Upper lobe of left lung (tissue), 4 donors: ENCODE results near the gene CFL1.

Experiments used
- CTCF ChIP-seq, 6 experiments: fragments of 450-650 bp in 4 of 6; fragments of 200-600 bp in 2 of 6; sonication (generic) in 2 of 6; IDR thresholded peaks; one replicate each; pipeline ENCODE4 v1.5.1; 2016 to 2019; ENCODE audit warnings: antibody characterized with exemption in 6 of 6
- POLR2A ChIP-seq, 4 donors: fragments of 450-650 bp; IDR thresholded peaks; one replicate each; pipeline ENCODE4 v1.5.1; 2016 to 2017; ENCODE audit warnings: antibody characterized with exemption in 4 of 4, mild to moderate bottlenecking in 2 of 4
- POLR2AphosphoS5 ChIP-seq, 2 donors: sonication (generic); formaldehyde crosslinking; IDR thresholded peaks; one replicate each; pipeline ENCODE4 v1.5.1; 2017; ENCODE audit warnings: antibody characterized with exemption in 2 of 2

GRCh38 chr11:65871811-65872548 is 14.0 kb upstream of the CFL1 start:
- no peak for TF ChIP-seq CTCF (IDR thresholded peaks at IDR 0.05)
- TF ChIP-seq POLR2AphosphoS5 (IDR thresholded peaks at IDR 0.05), result no peak
- TF ChIP-seq POLR2A (IDR thresholded peaks at IDR 0.05), result no peak
